Activated T-cell treated with anti-CD3 and anti-CD28 coated beads, Interleukin-2, amount 50 U/mL, for 1 hour (primary cell): ENCODE data around the gene HES1.
"Not testable (repeated sequence)": the region's sequence is repeated elsewhere in the genome, so short reads cannot be mapped to it uniquely, and the experiment has no call there.

Source experiments
- DNase-seq: peaks from one replicate; pipeline ENCODE4 v3.0.0-alpha.2; 2020

Gene HES1

DNA sequence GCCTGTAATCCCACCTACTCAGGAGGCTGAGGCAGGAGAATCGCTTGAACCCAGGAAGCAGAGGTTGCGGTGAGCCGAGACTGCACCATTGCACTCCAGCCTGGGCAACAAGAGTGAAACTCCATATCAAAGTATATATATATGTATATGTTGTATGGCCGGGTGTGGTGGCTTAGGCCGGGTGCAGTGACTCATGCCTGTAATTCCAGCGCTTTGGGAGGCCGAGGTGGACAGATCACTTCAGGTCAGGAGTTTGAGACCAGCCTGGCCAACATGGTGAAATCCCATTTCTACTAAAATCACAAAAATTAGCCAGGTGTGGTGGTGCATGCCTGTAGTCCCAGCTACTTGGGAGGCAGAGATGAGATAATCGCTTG is 7.0 kb upstream of the HES1 start:
- not testable (repeated sequence) for DNase-seq

DNA sequence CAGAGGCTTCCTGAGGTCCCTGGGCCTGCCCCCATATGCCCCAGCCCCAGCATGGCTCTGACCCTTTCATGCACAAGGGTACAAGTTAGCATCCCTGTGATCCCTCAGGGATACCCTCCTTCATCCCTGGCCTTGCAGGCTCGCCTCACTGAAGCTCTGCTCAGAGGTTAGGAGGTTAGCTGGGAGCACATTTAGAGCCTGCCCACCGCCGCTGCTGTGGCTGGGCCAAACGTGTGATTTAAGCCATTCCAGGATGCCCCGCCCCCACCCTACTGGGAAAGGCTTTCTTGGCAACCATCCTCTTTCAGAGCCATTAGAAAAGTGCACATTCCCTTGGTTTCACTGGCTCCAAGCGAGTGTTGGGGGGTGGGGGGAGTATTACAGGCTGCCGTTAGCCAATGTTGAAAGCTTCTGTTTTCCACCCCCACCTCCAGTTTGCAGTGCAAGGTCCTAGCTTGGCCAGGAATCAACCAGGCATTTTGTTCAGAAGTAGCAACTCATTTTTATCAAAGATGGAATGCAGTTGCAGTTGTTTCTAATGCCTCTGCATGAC is 6.3 kb upstream of the HES1 start:
- DNase-seq: no peak

DNA sequence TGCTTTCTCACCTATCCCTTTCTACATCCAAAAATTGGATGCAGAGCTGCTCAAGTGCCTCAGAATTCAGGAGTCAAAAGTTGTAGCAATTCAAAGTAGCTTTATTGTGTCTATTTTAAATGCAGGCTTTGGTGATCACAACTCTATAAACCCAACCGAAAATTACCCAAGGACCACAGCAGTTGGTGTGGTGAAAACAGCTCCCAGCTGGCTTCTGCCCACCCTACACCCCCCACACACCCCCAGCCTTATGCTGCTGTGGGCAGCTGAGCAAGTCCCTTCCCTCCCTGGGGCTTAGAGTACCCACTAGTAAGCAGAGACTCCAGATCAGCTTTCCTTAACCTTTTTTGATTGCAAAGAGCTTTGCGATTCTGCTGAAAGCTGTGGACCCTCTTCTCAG is 5.8 kb upstream of the HES1 start:
- DNase-seq: no peak

DNA sequence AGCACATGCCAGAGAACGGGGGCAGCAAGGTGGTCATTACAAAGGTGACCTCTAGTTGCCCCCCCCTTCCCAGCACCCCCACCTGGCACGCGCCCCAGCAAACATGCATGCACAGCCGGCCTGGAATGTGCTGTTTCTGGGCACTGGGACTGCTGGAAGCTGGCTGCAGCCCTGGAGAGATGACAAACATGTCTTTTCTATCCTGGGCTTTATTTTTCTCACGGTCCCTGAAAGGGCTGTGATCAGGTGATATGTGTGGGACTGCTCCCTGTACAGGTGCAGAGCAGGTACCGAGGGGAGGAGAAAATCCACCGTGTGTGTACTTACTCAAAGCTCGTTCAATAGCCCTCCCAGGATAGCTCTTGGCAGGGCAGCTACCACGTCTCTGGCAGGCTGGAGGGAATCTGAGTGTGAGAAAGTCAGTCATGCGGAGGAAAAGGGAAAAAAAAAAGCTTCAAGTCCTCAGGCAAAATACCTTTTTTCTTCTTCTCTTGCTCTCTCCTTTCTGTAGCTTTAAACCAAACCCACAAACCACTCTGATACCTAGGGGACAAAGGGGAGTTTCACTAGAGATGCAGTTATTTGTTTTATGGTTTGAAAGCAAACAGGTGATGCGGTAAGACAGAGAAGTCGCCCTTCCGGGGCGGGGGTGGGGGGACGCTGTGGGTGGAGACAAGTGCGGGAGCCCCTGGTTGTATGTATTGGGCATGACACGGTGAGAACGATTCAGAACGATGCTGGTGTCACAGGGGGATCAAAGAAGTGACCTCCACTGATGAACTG is 5.0 kb upstream of the HES1 start:
- DNase-seq: no peak

DNA sequence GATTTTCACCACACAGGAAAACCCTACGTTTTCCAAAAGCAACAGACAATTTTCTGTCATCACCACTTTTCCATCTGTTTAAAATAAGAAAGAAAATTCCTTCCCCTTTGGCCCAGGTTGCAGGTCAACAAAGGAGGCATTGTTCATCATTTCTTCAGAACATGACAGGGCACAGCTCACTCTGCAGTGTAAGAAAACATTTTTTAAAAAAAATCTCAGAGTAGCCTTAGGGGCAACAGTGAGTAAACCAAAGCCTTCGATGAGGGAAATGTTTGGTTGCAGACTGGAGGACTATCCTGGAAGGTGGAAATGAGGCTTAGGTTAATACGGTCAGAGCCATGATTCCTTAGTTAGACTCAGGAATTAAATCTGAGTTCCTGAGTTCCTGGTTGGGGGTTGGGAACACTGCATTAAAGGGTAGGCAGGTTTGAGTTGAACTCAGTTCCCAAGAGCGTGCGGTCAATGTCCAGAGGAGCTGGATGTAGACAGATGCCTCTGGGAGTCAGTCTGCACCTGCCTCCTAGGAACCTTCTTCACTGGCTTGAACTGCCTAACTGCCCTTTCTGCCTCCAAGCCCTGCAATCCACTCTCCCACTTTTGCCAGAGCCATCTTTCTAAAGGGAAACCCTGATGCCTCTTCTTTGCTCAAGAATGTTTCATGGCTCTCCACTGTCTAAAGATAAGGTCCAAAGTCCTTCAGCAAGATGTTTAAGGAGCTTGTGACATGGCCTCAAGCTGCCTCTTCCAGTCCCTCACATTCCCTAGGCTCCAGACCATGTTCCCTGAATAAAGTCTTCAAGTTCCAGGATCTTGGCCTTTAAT is 3.3 kb upstream of the HES1 start:
- DNase-seq: no peak

DNA sequence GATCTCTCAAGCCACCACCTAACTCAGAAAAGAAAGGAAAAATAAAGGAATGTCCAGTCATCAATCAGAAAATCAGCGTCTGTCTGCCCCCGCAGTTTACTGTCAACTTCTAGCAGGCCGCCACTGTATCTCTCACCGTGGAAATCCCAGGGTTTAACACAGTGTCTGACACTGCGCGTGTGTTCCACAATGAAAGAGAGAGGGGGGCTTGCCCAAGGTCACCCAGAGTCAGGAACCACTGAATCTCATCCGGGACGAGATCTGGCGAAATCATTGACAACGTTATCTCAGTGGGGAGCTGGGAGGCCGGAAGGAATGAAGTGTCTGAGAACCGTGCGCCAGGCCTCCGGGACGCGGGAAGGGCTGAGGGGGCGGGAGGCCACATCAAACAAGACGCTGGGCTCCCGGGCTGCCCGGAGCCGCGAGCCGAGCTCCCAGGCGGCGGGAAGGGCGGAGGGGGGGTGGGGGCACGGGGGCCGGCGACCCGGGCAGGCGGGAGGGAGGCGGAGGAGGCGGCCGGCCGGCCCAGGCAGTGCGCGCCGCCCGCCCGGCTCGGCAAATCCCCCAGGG is 2.2 kb upstream of the HES1 start:
- DNase-seq: peak; percentile 31

DNA sequence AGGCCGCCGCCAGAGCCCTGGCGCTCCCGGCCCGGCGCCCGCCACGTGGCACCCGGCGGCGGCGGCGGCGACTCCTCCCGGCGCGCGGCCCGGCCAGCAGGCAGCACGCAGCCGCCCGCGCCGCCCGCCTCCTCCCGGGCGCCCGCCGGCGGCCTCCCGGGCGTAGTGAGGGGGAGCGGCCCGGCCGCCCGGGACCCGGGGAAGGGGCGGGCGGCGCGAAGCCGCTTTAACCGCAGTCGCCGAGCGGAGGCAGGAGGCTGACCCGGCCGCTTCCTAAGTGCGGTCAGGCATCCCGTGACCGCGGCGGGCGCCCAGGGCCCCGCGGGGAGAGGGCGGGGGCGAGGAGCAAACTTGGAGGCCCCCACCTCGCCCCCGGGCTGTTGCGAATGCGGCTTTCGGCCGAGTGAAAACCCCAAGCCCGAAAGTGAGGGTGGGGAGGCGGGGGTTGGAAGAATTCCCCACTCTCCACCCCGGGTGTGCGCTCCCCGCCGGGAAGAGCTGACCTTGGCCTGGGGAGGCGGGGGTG is 1.7 kb upstream of the HES1 start:
- peak; percentile 52 for DNase-seq

DNA sequence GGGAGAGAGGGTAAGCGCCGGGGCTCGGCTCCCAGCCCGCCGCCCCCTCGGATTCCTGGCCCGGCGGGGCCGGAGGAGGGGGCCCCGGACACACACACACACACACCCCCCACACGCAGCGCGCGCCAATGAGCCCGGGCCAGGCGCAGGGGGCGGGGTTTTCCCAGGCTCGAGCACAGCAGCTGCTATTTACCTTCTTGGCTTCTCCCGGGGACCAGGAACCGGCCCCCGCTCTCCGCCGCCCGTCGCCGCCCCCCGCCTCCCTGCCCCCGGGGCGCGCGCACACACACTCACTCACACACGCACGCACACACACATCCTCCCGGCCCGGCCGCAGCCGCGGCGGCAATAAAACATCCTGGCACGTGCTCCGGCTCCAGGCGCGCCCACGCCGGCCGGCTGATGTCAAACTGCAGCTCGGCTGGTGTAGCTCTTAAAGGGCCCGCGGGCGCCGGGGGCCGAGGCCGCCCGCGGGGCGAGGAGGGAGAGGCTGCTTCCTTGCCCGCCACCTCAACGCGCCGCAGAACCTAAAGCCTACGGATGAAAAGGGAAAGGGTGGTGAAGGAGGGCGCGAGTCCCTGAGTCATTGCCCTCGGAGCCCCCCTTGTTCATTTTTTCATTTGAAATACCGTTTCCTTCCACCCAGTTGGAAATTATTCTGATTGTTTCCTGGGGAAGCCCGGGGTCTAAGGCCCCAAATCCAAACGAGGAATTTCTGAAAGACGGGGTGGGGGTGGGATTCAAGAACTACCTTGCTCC is 1.0 kb upstream of the HES1 start:
- DNase-seq: peak; percentile 72

DNA sequence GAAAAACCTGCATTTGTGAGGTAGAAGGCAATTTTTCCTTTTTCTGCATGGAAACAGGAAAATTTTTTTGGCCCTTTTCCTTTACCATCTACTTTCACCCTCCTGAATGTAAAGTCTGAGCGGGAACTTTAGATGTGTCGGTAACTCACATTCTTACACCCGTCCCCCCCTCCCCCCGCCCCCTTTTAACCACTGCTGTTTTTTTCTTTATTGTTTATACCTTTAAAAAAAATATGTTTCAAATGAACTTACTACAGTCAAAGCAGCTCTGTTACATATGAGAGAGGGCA is 487 bp upstream of the HES1 start:
- no peak for DNase-seq

DNA sequence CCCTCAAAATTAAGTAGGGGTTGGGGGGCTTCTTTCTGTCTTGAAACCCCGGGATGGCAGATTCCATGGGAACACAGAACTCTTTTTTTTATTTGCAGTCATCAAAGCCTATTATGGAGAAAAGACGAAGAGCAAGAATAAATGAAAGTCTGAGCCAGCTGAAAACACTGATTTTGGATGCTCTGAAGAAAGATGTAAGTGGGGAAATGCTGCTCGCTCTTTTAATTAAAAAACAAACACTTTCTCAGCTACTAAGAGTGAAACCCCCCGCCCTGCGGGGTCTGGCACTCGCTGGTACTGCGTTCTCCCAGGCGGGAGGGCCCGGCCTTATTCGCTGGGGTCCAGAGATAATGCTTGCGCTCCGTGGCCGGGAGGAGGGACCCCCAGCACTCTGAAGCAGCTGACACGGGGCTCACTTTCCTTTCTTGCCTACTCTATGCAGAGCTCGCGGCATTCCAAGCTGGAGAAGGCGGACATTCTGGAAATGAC is 615 bp downstream of the HES1 start:
- no peak for DNase-seq

DNA sequence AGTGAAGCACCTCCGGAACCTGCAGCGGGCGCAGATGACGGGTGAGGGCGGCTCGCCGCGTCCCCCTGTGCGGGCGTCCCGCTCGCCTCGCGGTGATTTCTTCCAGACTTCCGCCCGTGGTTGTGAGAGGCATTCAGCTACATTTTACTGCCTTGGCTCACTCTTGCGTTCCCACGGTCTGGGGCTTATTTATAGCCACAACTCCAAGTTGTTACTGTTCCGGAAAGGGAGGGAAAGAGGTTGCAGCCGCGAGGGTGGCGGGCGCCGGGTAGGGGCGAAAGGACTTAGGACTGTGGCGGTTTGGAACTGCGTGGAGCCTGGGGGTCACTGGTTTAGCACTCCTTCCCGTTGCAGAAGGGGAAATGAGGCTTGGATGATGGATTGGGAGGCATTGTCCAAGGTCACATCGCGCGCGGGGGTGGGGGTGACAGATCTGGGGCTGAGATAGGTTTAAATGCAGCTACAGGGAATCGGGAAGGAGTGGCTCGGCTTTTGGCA is 1.1 kb downstream of the HES1 start:
- DNase-seq: peak; percentile 46

DNA sequence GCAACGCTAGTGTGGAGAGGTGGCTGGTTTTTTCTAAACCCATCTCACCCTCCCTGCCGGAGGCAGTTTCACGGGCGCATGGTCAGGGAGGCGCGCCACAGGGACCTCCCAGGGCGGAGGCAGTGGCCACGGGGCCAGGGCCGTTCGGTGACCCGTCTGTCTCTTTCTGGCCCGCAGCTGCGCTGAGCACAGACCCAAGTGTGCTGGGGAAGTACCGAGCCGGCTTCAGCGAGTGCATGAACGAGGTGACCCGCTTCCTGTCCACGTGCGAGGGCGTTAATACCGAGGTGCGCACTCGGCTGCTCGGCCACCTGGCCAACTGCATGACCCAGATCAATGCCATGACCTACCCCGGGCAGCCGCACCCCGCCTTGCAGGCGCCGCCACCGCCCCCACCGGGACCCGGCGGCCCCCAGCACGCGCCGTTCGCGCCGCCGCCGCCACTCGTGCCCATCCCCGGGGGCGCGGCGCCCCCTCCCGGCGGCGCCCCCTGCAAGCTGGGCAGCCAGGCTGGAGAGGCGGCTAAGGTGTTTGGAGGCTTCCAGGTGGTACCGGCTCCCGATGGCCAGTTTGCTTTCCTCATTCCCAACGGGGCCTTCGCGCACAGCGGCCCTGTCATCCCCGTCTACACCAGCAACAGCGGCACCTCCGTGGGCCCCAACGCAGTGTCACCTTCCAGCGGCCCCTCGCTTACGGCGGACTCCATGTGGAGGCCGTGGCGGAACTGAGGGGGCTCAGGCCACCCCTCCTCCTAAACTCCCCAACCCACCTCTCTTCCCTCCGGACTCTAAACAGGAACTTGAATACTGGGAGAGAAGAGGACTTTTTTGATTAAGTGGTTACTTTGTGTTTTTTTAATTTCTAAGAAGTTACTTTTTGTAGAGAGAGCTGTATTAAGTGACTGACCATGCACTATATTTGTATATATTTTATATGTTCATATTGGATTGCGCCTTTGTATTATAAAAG is 1.8 kb downstream of the HES1 start:
- peak; percentile 55 for DNase-seq

DNA sequence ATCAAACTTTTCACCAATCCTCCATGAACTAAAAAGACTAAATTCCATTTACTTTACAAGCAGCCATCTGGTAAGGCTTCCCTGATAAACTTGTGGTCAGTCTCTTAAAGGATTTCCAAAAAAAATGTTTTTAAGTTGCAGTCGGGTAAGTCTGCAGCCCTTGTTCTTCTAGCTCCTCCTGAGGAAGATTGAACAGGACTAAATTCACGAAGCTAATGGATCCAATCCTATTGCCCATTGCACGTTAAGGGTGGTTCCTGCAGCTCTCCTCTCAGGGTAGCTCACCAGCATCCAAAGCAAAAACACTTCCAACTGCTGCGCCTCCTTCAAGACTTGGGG is 2.8 kb downstream of the HES1 start:
- DNase-seq: no peak

DNA sequence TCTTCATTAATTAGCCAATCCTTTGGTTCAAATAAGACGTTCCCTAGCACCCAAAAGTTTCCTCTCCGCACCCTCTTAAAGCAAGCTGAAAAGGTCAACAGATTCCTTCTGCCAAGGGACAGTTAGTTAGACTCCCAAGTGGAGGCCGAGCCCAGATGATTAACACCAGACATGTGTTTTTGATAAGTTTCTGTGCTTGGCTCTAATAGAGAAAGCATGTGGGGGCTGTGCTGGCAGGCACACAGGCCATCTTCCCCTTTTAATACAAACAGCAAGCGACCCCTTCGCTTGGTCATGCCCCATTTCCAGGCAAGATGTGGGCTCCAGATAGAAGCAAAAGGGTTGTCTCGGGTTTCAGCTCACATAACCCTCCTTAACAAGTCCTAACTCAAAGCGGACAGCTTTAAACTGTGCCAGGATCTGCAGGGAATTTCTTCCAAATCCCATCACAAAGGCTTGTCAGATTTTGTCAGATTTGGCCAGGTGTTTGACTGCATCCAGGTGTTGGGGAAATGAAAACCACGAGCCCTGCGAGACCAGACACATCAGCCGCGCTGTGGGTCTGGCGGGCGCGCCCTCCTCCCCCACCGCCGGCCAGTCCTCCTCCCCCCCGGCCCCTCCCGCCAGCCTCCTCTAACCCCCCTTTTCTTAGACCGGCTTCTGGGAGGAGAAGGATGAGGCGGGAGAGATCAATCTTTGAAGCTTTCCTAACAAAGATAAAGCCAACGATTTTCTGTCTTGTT is 3.3 kb downstream of the HES1 start:
- no peak for DNase-seq

DNA sequence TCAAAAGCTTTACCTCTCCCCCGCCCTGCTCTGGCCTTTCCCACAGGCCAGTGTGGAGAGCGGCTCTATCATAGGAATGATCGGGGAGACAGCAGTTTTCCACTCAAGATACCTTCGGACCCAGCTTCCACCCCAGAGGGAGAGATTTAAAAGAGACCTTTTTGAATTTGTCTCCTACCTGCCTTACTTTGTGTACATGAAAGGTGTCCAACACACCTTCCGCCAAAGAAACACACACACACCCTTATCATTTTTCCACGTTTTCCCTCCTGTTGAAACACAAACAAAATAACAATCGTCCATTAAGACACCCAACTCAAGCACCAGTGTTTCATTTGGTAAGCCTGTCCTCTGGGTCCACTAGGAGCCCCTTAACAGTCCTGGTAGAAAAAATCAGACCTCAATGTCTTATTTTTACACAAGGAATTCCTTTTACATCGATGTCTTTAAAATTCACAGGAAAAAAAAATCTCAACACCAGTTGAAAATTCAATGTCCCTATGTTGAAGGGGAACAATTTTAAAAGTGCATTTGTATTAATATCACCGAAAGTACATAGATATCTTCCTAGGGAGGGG is 4.0 kb downstream of the HES1 start:
- no peak for DNase-seq

DNA sequence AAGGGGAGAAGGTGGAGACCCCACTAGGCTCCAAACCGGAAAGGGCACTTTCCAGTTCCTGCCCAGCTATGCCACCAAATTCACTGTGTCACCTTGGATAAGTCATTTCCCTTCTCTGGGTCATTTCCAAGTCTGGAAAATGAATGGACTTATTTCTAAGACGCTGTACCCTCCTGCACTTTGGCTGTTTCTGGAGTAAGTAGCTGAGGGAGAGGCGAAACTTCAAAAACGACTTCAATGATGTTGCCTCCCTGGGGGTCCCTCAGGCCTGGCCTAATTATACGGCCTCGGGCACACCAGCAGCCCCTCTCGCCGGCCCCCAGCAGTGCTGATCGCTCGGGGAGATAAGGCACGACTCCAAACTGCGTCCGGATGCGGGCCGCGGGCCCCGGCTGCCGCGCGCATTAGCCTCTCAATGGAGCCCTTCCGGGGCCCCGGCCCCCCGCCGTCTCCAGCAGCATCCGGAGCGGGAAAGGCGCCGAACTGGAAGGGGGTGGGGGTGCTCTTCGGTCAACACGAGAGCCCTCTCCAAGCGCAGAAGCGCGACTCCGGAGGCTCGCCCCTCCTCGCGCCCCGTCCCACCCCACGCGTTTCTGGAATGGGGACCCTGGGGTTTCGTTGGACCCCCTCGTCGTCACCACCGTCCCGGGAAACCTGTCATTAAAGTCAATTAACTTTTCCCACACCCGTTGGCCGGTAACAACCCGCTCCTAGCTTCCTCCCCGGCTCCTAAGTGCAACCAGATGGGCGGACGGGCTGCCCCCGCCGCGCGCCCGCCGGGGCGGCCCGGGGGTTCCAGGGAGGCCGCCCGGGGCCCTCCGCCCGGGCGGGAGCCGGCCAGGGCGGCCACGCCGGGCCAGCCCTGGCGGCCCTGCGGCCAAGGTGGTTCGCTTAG is 4.8 kb downstream of the HES1 start:
- peak; percentile 26 for DNase-seq

DNA sequence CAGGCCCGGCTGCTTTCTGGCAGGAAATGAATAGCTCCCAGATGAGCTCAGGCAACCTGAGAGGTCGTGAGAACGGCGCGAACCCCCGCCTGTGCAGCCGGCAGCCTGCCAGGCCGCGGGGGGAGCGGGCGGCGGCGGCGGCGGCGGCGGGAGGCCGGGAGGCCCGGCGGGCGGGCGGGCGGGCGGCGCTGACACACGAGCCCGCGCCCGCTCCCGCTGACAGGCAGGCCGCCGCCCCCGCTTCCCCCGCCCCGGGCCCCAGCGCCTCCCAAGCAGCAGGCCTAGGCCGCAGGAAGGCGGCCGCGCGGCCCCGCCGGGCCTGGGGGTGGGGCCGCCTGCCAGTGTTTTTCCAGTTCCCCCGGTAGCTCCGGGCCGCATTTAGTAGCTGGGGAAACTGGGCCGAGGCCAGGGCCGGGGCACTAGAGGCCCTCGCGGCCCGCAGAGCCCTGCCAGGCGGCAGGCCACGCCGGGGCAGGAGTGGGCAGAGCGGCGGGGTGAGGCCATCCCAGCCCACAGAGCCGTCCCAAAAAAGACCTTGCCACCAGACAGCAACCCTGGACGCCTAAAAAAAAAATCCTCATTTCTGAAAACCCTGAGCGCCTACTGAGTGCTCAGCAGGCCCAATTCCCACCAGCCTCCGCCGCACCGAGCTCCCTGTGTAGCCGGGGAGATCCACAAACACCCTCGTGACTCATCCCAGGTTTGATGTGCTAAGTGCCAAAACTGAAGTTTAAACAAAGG is 5.6 kb downstream of the HES1 start:
- DNase-seq: peak; percentile 64

DNA sequence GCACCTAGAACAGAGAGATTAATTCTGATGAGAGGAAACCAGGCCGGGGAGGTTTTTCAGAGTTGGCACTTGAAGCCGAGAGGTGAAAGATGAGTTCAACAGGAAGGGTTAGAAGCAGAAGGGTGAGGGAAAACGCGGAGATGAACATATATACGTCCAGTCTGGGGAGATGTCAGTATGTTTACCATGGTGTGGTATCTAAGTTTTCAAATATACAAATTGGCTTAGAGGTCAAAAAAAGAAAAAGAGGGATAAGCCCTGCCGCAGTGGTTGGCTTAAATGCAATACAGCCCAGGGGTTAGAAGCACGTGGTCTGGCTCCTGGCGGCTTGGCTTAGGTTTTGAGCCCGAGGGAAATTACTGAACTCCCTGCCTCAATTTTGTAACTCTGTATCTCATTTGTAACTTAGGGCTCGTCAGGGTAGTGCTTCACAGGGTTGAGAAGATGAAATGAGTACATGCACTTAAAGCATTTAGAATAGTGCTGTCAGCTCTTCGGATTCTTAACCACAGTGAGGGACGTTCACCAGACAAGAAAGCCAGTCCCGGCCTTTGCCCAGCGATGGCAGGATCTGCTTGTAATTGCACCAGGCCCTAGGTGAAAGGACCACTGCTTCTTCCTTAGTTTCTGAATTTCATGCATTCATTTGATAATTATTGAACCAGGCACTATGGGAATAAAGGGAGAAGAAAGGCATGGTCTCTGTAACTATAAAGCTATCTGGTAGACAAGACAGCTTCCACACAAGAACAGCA is 6.4 kb downstream of the HES1 start:
- DNase-seq: no peak
